Right cardiac atrium (tissue), 5 donors: ENCODE measurements around the gene MYO5C. TPM values are rescaled to one million over a fixed set of nuclear protein-coding genes. Genes with fewer than 3 reads are reported as not detected.

Experiments used
- ATAC-seq, 2 donors: fragments of 200-7000 bp; cut with Tn5 transposase; one replicate each; pipeline versions ENCODE4 v1.8.0 to v1.9.1; 2020; ENCODE audit warnings: moderate library complexity in 2 of 2, mild to moderate bottlenecking in 1 of 2
- DNase-seq, 3 donors: peaks; one replicate each; pipeline ENCODE4 v3.0.0-alpha.2; 2020
- H3K27ac ChIP-seq: one replicate; pipeline ENCODE4 v1.5.1; 2013; ENCODE audit warnings: mild to moderate bottlenecking, low read length, control low read depth, moderate library complexity
- H3K27me3 ChIP-seq: one replicate; pipeline ENCODE4 v1.6.1; 2013; ENCODE audit not compliant: control insufficient read depth, insufficient read depth
- H3K4me1 ChIP-seq: one replicate; pipeline ENCODE4 v1.6.1; 2013; ENCODE audit warnings: low read length; ENCODE audit not compliant: control insufficient read depth, insufficient read depth
- H3K4me3 ChIP-seq: one replicate; pipeline ENCODE4 v1.5.1; 2013; ENCODE audit warnings: low read length, control low read depth
- H3K9me3 ChIP-seq: one replicate; pipeline ENCODE4 v1.6.1; 2013; ENCODE audit warnings: low read length; ENCODE audit not compliant: control insufficient read depth
- WGBS: extraction: QIAGEN DNeasy Blood & Tissue Kit; methylation state at CpG from one replicate; pipeline ENCODE4 v1.1.7; 2013; 5-methylcytosine and 5-hydroxymethylcytosine counted together
- intact Hi-C, 4 donors: fragments of 100-400 bp; cut with DNase I; formaldehyde crosslinking; loops; one replicate each; pipeline versions ENCODE4 v1.11.0 to v1.14.0; 2022 to 2023
- long read RNA-seq, 4 donors: library from polyadenylated mRNA; unstranded; transcript quantifications; one replicate each; pipeline ENCODE4 v2.0.0, GENCODE V29; 2020 to 2021
- polyA plus RNA-seq: library from polyadenylated mRNA; stranded (reverse); fragments of 200-250 nt; gene quantifications from one replicate; pipeline ENCODE4 v1.2.3, GENCODE V29; 2013
- total RNA-seq, 4 donors: library from RNA; stranded (reverse); fragmentation: NEBNext Ultra II Directional; extraction: Animal tissue kit (Norgen Biotek cat#: 25700); gene quantifications; one replicate each; pipeline ENCODE4 v1.2.1, GENCODE V29; 2021
- donor health status: healthy with polysubstance abuse.
- donor health status: DM: no; HTN: yes; CAD: no.
- donor health status: DM: no; HTN: no; CAD: no.
- donor health status: DM: no; HTN: yes; CAD: no; lungs with severe emphysema.
- donor health status: DM: yes; HTN: yes; CAD: no.

The MYO5C gene, protein sequence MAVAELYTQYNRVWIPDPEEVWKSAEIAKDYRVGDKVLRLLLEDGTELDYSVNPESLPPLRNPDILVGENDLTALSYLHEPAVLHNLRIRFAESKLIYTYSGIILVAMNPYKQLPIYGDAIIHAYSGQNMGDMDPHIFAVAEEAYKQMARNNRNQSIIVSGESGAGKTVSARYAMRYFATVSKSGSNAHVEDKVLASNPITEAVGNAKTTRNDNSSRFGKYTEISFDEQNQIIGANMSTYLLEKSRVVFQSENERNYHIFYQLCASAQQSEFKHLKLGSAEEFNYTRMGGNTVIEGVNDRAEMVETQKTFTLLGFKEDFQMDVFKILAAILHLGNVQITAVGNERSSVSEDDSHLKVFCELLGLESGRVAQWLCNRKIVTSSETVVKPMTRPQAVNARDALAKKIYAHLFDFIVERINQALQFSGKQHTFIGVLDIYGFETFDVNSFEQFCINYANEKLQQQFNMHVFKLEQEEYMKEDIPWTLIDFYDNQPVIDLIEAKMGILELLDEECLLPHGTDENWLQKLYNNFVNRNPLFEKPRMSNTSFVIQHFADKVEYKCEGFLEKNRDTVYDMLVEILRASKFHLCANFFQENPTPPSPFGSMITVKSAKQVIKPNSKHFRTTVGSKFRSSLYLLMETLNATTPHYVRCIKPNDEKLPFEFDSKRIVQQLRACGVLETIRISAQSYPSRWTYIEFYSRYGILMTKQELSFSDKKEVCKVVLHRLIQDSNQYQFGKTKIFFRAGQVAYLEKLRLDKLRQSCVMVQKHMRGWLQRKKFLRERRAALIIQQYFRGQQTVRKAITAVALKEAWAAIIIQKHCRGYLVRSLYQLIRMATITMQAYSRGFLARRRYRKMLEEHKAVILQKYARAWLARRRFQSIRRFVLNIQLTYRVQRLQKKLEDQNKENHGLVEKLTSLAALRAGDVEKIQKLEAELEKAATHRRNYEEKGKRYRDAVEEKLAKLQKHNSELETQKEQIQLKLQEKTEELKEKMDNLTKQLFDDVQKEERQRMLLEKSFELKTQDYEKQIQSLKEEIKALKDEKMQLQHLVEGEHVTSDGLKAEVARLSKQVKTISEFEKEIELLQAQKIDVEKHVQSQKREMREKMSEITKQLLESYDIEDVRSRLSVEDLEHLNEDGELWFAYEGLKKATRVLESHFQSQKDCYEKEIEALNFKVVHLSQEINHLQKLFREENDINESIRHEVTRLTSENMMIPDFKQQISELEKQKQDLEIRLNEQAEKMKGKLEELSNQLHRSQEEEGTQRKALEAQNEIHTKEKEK (N-terminal part only)
- total RNA-seq (1 to 10 TPM; 3.9 to 9.2 (median 4.6) TPM), polyA plus RNA-seq (1.6 TPM)
- long read RNA-seq, donor 1, partial matches to known transcripts, result 6 of 7 reads
- long read RNA-seq, donor 1, other reads (novel, unspliced or antisense), result 1 of 7 reads
- long read RNA-seq, donor 2, partial matches to known transcripts, result 2 of 2 reads
- long read RNA-seq, donor 2, other reads (novel, unspliced or antisense), result 0 of 2 reads
- long read RNA-seq, donor 3, partial matches to known transcripts, result 26 of 42 reads
- long read RNA-seq, donor 3, other reads (novel, unspliced or antisense), result 16 of 42 reads
- long read RNA-seq, donor 4, partial matches to known transcripts, result 3 of 3 reads
- long read RNA-seq, donor 4, other reads (novel, unspliced or antisense), result 0 of 3 reads

DNA sequence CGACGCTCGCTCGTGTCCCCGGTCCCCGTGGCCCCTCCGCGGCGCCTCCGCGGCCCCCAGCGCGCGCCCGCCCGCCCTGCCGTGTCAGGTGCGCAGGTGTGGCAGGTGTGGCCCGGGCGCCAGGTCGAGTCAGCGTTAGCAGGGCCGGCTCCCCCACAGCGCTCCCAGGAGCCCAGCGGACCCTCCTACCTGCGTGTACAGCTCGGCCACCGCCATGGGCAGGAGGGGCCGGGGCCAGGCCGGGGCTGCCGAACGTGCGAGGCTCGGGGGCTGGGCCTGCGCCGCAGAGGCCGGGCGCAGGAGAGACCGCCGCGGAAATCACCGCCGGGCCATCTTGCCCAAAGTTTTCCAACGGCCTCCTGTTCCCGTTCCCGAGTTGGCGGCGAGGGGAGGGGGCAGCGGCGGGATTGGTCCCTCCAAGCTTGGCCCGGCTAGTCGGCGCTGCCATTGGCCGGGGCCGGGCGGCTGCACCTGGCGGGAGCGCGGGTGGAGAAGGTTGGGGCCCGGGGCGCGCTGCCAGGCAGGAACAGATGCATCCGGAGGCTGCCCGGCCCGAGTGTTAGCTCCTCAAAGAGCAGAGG, at the start of gene MYO5C:
TSS of gene MYO5C (minus strand) at position 384 of the 581 bp plus-strand sequence. CDS start at position 216, 168 bp downstream.
- Histone ChIP-seq H3K27ac (no peak within 1 kb of the TSS), H3K9me3 (no peaks in the 10 kb centered on the region), H3K4me3 (peak within 1 kb of the TSS; percentile 66), H3K27me3 (no peaks in the 10 kb centered on the region), H3K4me1 (peaks cover 6% of the 10 kb centered on the region)
- DNase-seq, result peak; percentile 63 to 89 (median 85)
- intact Hi-C loops, result no loop called here
- under 1% methylated on average over 65 of the region's 65 CpGs for WGBS
- peak; percentile 93 to 95 for ATAC-seq

DNA sequence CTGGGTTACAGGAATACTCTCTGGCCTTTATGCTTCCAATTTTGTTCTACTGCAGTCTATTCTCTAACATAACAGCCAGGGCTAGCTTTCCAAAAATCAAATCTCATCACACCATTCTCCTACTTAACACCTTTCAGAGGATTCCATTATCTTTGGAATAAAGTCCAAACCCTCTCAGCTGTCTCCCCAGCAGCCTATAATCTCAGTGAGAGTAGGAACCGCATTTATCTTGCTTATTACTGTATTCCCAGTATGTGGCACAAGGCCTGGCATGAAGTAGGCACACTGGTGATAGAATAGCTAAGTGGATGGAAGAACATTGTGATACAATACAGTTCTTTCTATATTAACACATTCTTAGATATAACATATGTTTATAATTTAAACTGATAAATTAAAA, 49.0 kb upstream of the MYO5C start:
- no peaks in the 10 kb centered on the region for H3K27me3 ChIP-seq
- ATAC-seq (peak; percentile 86 to 89), DNase-seq (no peak)
- 65% methylated on average over 1 of the region's 1 CpG for WGBS
- H3K9me3 ChIP-seq, result no peaks in the 10 kb centered on the region
- H3K4me1 ChIP-seq, result peaks cover 3% of the 10 kb centered on the region
- no peak overlapping the region for H3K4me3 ChIP-seq
- intact Hi-C loops, result no loop called here
- H3K27ac ChIP-seq, result peak overlapping the region; percentile 43

DNA sequence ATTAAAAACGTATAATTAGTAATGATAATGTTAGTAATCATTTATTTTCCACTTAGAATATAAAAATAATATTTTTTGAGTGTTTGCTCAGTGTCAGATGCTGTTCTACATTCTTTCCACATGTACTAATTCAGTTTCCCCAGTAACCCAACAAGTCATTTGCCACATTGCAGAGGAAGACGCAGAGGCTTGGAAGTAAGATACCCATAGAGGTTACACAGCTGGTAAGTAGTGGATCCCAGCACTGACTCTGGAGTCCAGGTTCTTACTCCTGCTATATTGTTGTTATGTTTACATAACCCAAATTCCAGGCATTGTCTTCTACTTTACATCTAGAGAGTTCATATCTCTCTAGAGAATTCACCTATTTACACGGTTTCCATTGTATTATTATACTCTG, 48.2 kb upstream of the MYO5C start:
- Histone ChIP-seq H3K9me3 (no peaks in the 10 kb centered on the region), H3K27ac (no peak overlapping the region)

DNA sequence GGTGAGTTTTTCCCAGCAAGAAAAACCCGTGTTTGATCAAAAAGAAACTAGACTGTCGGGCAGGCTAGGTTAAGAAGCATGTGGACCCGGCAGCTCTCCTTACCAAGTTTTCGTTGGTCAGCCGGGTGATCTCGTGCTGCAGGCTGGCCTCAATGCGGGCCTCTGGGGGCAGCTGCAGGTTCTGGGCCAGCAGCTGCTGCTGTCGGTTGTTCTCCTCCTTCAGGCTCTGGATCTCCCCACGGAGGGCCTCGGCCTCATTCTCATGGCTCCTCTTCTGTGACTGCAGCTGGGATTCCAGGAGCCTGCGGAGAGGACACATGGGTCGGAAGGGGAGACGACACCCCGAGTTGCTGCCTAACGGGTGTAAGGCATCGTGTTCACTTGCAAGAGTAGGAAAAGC, 44.5 kb upstream of the MYO5C start:
- H3K27me3 ChIP-seq, result no peaks in the 10 kb centered on the region
- no peak overlapping the region for H3K4me3 ChIP-seq
- H3K9me3 ChIP-seq, result no peaks in the 10 kb centered on the region
- 88% methylated on average over 16 of the region's 16 CpGs for WGBS
- no peaks in the 10 kb centered on the region for H3K4me1 ChIP-seq
- intact Hi-C loops, result no loop called here
- peak in 2 of 3 donors; percentile 59 to 60 for DNase-seq
- no peak overlapping the region for H3K27ac ChIP-seq
- ATAC-seq, result no peak

More for the DNA sequence above, 48.2 kb upstream of the MYO5C start:
- Histone ChIP-seq H3K27me3 (no peaks in the 10 kb centered on the region), H3K4me1 (peaks cover 1% of the 10 kb centered on the region), H3K4me3 (no peak overlapping the region)
- intact Hi-C loops, result no loop called here
- DNase-seq (no peak), ATAC-seq (peak; percentile 33 to 44)
- WGBS, result 68% methylated on average over 3 of the region's 3 CpGs

DNA sequence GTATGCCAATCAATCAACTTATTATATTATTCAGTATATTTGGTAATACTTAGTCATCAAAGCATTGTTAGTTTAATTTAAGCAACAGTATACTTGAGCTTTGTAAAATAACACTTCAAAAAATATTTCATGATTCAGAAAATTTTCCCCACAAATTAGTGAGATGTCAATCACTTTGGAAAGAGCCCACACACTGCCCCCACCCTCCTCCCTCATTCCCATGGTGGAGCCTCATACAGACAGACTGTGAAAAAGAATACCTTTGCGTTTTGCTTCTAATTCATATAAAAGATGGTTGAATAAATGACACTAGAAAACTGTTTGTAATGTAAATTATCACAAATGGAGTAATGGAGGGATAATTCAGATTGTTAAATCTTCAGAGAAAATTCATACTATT, 43.3 kb upstream of the MYO5C start:
- DNase-seq, result no peak
- Histone ChIP-seq H3K4me1 (no peaks in the 10 kb centered on the region), H3K9me3 (no peaks in the 10 kb centered on the region), H3K27me3 (no peaks in the 10 kb centered on the region), H3K27ac (no peak overlapping the region), H3K4me3 (no peak overlapping the region)
- intact Hi-C loops, result loop anchor here in 1 of 4 donors (10.0 kb wide), 1 partner anchor 226 kb away; the partner anchor contains the start of gene ARPP19
- 96% methylated on average over 1 of the region's 1 CpG for WGBS
- ATAC-seq, result no peak

DNA sequence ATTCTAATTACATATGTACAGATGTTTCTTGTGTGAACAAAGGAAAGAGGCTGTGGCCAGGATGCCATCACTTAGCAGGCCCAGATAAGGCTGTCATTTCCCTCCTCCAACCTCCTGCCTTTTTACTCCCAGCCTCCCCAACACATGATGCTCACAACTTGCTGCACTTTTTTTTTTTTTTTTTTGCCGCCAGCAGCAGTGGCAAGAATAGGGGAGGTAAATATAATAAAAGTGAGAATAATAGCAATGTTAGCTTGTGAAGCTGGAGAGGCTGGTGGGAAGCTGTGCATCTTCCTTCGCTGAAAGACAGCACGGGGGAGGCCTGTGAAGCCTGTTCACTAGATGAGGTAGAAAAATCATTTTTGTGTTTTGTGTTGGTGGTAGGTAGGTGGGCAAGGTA, 42.5 kb upstream of the MYO5C start:
- Histone ChIP-seq H3K4me1 (no peaks in the 10 kb centered on the region), H3K4me3 (no peak overlapping the region), H3K27me3 (no peaks in the 10 kb centered on the region), H3K27ac (no peak overlapping the region), H3K9me3 (no peaks in the 10 kb centered on the region)
- 75% methylated on average over 3 of the region's 3 CpGs for WGBS
- intact Hi-C loops, result loop anchor here in 1 of 4 donors (10.0 kb wide), 1 partner anchor 227 kb away; the partner anchor contains the start of gene ARPP19
- peak; percentile 60 to 76 for ATAC-seq
- DNase-seq, result no peak

DNA sequence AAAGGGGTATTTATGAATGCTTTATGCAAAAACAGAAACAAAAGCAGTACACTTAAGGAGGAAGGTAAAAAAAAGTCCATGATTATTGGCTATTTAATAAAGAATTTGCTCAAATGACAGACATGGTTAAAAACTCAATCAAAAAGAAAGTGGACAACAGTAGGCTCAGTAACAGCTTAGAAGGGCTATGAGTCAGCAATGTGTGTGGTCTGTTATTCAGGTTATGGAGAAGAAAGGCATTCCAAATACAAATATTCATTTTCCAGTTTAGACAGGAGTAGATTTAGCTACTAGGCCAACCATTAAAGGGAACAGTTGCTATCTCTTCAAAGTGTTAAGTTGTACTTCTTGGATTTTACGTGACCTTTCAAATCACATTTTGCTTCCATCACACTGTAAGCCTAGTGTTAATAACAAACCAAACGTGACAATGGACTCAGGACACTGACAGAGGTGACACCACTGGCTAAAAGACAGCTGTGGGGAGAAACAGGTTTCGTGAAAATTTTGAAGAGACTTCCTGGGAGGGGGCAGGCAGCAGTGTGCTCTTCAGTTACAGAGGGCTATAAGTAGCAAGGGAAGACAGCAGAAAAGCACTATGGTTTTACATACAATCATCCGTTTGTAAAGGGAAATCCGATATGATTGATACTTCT, 41.7 kb upstream of the MYO5C start:
- peak; percentile 65 to 70 for ATAC-seq
- WGBS, result 62% methylated on average over 5 of the region's 5 CpGs

DNA sequence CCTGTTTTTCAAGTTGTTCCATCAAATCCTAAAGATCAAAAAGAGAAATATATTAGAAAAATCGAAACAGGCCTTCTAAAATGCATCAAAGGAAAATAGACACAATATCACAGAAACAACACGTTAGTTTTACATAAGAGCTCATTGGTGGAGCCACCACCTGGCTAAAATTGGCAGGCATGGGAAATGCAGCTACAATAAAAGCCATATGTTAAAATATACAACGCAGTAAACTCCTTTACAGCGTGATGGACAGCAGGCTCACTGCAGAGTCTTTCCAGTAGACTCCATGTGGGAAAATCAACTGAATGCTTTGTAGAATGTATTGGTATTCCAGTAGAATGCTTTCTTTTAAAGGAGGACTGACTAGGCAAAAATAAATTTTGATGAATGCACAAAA, 40.9 kb upstream of the MYO5C start:
- intact Hi-C loops, result loop anchor here in 1 of 4 donors (10.0 kb wide), 1 partner anchor 228 kb away; the partner anchor contains the start of gene ARPP19
- Histone ChIP-seq H3K27ac (no peak overlapping the region), H3K9me3 (no peaks in the 10 kb centered on the region), H3K27me3 (no peaks in the 10 kb centered on the region), H3K4me1 (no peaks in the 10 kb centered on the region), H3K4me3 (no peak overlapping the region)
- WGBS, result 65% methylated on average over 4 of the region's 4 CpGs
- DNase-seq (no peak), ATAC-seq (no peak)

More for the DNA sequence above, 41.7 kb upstream of the MYO5C start:
- intact Hi-C loops, result loop anchor here in 1 of 4 donors (10.0 kb wide), 1 partner anchor 227 kb away; the partner anchor contains the start of gene ARPP19
- H3K27me3 ChIP-seq, result no peaks in the 10 kb centered on the region
- no peak overlapping the region for H3K4me3 ChIP-seq
- DNase-seq, result no peak
- H3K4me1 ChIP-seq, result no peaks in the 10 kb centered on the region
- H3K9me3 ChIP-seq, result no peaks in the 10 kb centered on the region
- peak overlapping the region; percentile 30 for H3K27ac ChIP-seq

DNA sequence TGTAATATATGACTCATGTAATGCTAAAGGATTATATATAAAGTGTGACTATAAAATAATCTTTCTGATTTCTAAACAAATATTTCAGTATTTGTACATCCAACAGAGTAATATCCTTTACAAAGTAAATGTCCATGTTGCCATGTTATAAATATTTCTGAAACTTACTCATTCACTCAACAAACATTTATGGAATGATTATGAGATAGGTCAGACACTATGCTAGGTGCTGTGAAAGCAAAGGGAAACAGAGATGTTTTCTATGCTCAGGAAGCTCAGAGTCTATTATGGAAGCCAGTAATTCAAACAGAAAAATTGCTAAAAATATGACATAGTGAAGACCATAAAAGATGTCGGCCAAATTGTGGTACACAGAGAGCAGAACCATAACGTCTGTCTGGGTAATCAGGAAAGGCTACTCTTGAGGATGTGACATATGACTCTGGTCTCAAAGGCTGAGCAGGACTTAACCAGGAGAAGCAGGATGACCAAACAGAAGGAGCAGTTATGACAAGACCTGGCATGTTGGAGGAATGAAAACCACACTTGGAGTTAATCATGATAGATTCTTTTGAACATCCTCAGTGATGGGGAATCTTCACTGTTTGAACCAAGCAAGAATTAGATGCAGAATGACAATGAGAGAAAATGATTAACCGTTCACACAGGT, 39.0 kb upstream of the MYO5C start:
- H3K27ac ChIP-seq, result no peak overlapping the region
- no peak overlapping the region for H3K4me3 ChIP-seq
- H3K27me3 ChIP-seq, result no peaks in the 10 kb centered on the region
- H3K4me1 ChIP-seq, result no peaks in the 10 kb centered on the region
- intact Hi-C loops, result loop anchor here in 1 of 4 donors (10.0 kb wide), 1 partner anchor 230 kb away; the partner anchor contains the start of gene ARPP19
- H3K9me3 ChIP-seq, result no peaks in the 10 kb centered on the region
- DNase-seq, result no peak
- no peak for ATAC-seq
- WGBS, result 82% methylated on average over 3 of the region's 3 CpGs
